A549 (cell line): ENCODE measurements around the gene PRKCG.

Experiments used
- CEBPB ChIP-seq, 2 experiments: fragments of >200 bp in 1 of 2; sonication (Bioruptor Twin) in 1 of 2; formaldehyde crosslinking in 1 of 2; IDR thresholded peaks; 2 replicates each; pipeline ENCODE4 v1.6.1; 2012 to 2016
- CHD2 ChIP-seq: fragments of 150-350 bp; IDR thresholded peaks from 2 replicates; pipeline ENCODE4 v1.6.1; 2014; ENCODE audit warnings: low read length; ENCODE audit not compliant: partially characterized antibody
- HEYL ChIP-seq: fragments of 250-450 bp; sonication (Bioruptor Pico); IDR thresholded peaks from 2 replicates; pipeline ENCODE4 v1.8.0; 2021; ENCODE audit warnings: mild to moderate bottlenecking, moderate library complexity
- KDM1A ChIP-seq: fragments of 200-600 bp; sonication (generic); IDR thresholded peaks from 2 replicates; pipeline ENCODE4 v1.6.1; 2016; ENCODE audit warnings: low read depth, mild to moderate bottlenecking
- MAZ ChIP-seq: fragments of 150-350 bp; IDR thresholded peaks from 2 replicates; pipeline ENCODE4 v1.6.1; 2014; ENCODE audit warnings: antibody characterized with exemption, low read depth, low read length, borderline replicate concordance
- POLR2A ChIP-seq: IDR thresholded peaks from 2 replicates; pipeline ENCODE4 v1.6.1; 2012; ENCODE audit warnings: mild to moderate bottlenecking, low read length
- RAD21 ChIP-seq, 2 experiments: fragments of >200 bp in 1 of 2; sonication (Bioruptor Twin) in 1 of 2; formaldehyde crosslinking in 1 of 2; IDR thresholded peaks in 1 of 2; conservative IDR thresholded peaks in 1 of 2; 2 replicates in 1 of 2; 3 replicates in 1 of 2; pipeline ENCODE4 v1.6.1; 2012 to 2018; ENCODE audit warnings: inconsistent platforms in 1 of 2
- RCOR1 ChIP-seq: fragments of 150-350 bp; IDR thresholded peaks from 2 replicates; pipeline ENCODE4 v1.6.1; 2014; ENCODE audit warnings: antibody characterized with exemption, low read length, low read depth
- REST ChIP-seq: fragments of 200-600 bp; sonication (generic); IDR thresholded peaks from 2 replicates; pipeline ENCODE4 v1.6.1; 2016; ENCODE audit warnings: antibody characterized with exemption, mild to moderate bottlenecking, moderate library complexity
- RFX5 ChIP-seq: fragments of 450-650 bp; IDR thresholded peaks from 2 replicates; pipeline ENCODE4 v1.7.1; 2014; ENCODE audit warnings: antibody characterized with exemption, mild to moderate bottlenecking, moderate library complexity
- TF ChIP-seq, protein P1 (sequence below): fragments of 450-650 bp; IDR thresholded peaks from 2 replicates; pipeline ENCODE4 v1.6.1; 2014; ENCODE audit warnings: antibody characterized with exemption
- TF ChIP-seq, protein P2 (sequence below): fragments of >200 bp; sonication (Bioruptor Twin); formaldehyde crosslinking; IDR thresholded peaks from 3 replicates; pipeline ENCODE4 v1.5.1; 2016

GRCh38 chr19:53908935-53909415 is 27.0 kb downstream of the PRKCG start, which contains the start of gene CACNG7:
- TF ChIP-seq POLR2A (no peak), RFX5 (no peak), RAD21 (conservative IDR thresholded peaks at IDR 0.05 in 1 of 2, IDR thresholded peaks at IDR 0.05 in 1 of 2) (no peak), CHD2 (no peak), REST (no peak), MAZ (no peak), RCOR1 (no peak), HEYL (CRISPR knock-in tag) (no peak), CEBPB (IDR thresholded peaks at IDR 0.05) (no peak), KDM1A (no peak)
- TF ChIP-seq, protein P1, sequence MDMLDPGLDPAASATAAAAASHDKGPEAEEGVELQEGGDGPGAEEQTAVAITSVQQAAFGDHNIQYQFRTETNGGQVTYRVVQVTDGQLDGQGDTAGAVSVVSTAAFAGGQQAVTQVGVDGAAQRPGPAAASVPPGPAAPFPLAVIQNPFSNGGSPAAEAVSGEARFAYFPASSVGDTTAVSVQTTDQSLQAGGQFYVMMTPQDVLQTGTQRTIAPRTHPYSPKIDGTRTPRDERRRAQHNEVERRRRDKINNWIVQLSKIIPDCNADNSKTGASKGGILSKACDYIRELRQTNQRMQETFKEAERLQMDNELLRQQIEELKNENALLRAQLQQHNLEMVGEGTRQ = no peak
- TF ChIP-seq, protein P2, sequence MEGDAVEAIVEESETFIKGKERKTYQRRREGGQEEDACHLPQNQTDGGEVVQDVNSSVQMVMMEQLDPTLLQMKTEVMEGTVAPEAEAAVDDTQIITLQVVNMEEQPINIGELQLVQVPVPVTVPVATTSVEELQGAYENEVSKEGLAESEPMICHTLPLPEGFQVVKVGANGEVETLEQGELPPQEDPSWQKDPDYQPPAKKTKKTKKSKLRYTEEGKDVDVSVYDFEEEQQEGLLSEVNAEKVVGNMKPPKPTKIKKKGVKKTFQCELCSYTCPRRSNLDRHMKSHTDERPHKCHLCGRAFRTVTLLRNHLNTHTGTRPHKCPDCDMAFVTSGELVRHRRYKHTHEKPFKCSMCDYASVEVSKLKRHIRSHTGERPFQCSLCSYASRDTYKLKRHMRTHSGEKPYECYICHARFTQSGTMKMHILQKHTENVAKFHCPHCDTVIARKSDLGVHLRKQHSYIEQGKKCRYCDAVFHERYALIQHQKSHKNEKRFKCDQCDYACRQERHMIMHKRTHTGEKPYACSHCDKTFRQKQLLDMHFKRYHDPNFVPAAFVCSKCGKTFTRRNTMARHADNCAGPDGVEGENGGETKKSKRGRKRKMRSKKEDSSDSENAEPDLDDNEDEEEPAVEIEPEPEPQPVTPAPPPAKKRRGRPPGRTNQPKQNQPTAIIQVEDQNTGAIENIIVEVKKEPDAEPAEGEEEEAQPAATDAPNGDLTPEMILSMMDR = no peak
